ENCODE measurements around the gene NAP1L5.

DNA sequence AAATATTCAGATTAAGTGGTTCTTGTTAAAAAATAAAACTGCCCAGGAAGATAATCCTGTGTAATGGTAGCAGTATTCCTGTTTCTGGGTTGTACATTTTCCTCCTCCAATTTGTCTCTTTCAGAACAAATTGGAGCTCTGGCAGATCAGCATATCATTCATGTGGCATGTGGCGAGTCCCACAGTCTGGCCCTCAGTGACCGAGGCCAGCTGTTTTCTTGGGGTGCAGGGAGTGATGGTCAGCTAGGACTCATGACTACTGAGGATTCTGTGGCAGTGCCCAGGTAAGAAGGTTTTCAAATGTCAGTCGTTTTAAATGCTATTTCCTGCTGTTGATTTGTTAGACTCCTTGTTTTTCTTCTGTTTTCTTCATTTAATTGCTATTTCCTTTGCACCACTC, 47.9 kb downstream of the NAP1L5 start:
- no peak for TF ChIP-seq CTCF (conservative IDR thresholded peaks at IDR 0.05 in 1 of 2, IDR thresholded peaks at IDR 0.05 in 1 of 2; ENCODE audit: extremely low read depth in 1 of 2, insufficient read depth in 1 of 2, low read depth in 1 of 2, low read length in 2 of 2)
- TF ChIP-seq EZH2 (IDR thresholded peaks at IDR 0.05; ENCODE audit: borderline replicate concordance, low read length), result no peak
